WTC11 (cell line): Measurements from ENCODE around the gene NPHS1. TPM values are rescaled to one million over a fixed set of nuclear protein-coding genes. Genes with fewer than 3 reads are reported as not detected.

Experiments used
- ATAC-seq: fragments of 200-7000 bp; cut with Tn5 transposase; 2 replicates; pipeline ENCODE4 v1.10.0; 2021; ENCODE audit warnings: mild to moderate bottlenecking, moderate library complexity
- CTCF ChIA-PET: fragments of 300-600 bp; sonication (Branson Sonifier 250); formaldehyde crosslinking; loops from one replicate; lab custom pipeline; 2021; ENCODE audit warnings: antibody characterized with exemption; lab: Charles Lee
- POLR2A ChIA-PET: fragments of 350-600 bp; sonication (Branson Sonifier 250); formaldehyde crosslinking; loops from one replicate; lab custom pipeline; 2021; ENCODE audit warnings: antibody characterized with exemption; lab: Charles Lee
- DNase-seq: peaks from one replicate; pipeline ENCODE4 v3.0.0; 2021; ENCODE audit warnings: low spot score
- H3K27ac Mint-ChIP-seq: 2 replicates; pipeline ENCODE4 v1.8.0; 2021; ENCODE audit warnings: mixed read lengths
- H3K27me3 Mint-ChIP-seq: 2 replicates; pipeline ENCODE4 v1.8.0; 2021; ENCODE audit warnings: low read depth, mild to moderate bottlenecking, moderate library complexity, mixed read lengths
- H3K36me3 Mint-ChIP-seq: 2 replicates; pipeline ENCODE4 v1.8.0; 2021; ENCODE audit warnings: mixed read lengths
- H3K4me1 Mint-ChIP-seq: 2 replicates; pipeline ENCODE4 v1.8.0; 2022; ENCODE audit warnings: mixed read lengths
- H3K4me3 Mint-ChIP-seq: 2 replicates; pipeline ENCODE4 v1.8.0; 2021; ENCODE audit warnings: mild to moderate bottlenecking, moderate library complexity, mixed read lengths
- H3K9me3 Mint-ChIP-seq: 2 replicates; pipeline ENCODE4 v1.8.0; 2021; ENCODE audit warnings: mixed read lengths
- CREM ChIP-seq: sonication (generic); formaldehyde crosslinking; IDR thresholded peaks from 2 replicates; pipeline ENCODE4 v1.8.1; 2022; ENCODE audit warnings: mild to moderate bottlenecking, missing genetic modification reagents, moderate library complexity
- FOXP1 ChIP-seq: sonication (generic); formaldehyde crosslinking; IDR thresholded peaks from 2 replicates; pipeline ENCODE4 v1.8.0; 2022; ENCODE audit warnings: missing genetic modification reagents, mild to moderate bottlenecking, moderate library complexity, borderline replicate concordance
- JUN ChIP-seq: sonication (generic); formaldehyde crosslinking; IDR thresholded peaks from 2 replicates; pipeline ENCODE4 v1.8.0; 2023; ENCODE audit warnings: mild to moderate bottlenecking, missing genetic modification reagents
- KAT7 ChIP-seq: sonication (generic); formaldehyde crosslinking; IDR thresholded peaks from 2 replicates; pipeline ENCODE4 v1.8.1; 2023; ENCODE audit warnings: missing genetic modification reagents, mild to moderate bottlenecking, borderline replicate concordance
- ZBTB21 ChIP-seq: sonication (generic); formaldehyde crosslinking; IDR thresholded peaks from 2 replicates; pipeline ENCODE4 v1.8.1; 2023; ENCODE audit warnings: mild to moderate bottlenecking, missing genetic modification reagents, borderline replicate concordance
- ZNF317 ChIP-seq: sonication (generic); formaldehyde crosslinking; IDR thresholded peaks from 2 replicates; pipeline ENCODE4 v1.8.1; 2023; ENCODE audit warnings: low read depth, mild to moderate bottlenecking, moderate library complexity, missing genetic modification reagents, borderline replicate concordance
- total RNA-seq: library from RNA; stranded (reverse); gene quantifications from 3 replicates; pipeline ENCODE4 v1.2.3, GENCODE V29; 2021
- TF ChIP-seq, protein P1 (sequence below): sonication (generic); formaldehyde crosslinking; IDR thresholded peaks from 2 replicates; pipeline ENCODE4 v1.8.1; 2022; ENCODE audit warnings: mild to moderate bottlenecking, moderate library complexity, missing genetic modification reagents
- TF ChIP-seq, protein P2 (sequence below): fragments of 200-600 bp; IDR thresholded peaks from 2 replicates; pipeline ENCODE4 v1.8.0; 2022; ENCODE audit warnings: antibody characterized with exemption
- TF ChIP-seq, protein P3 (sequence below): sonication (generic); formaldehyde crosslinking; IDR thresholded peaks from 2 replicates; pipeline ENCODE4 v1.8.0; 2022; ENCODE audit warnings: missing genetic modification reagents
- TF ChIP-seq, protein P4 (sequence below): fragments of 250-450 bp; sonication (Bioruptor Pico); IDR thresholded peaks from 2 replicates; pipeline ENCODE4 v1.9.0; 2021; ENCODE audit warnings: mild to moderate bottlenecking
- TF ChIP-seq, protein P5 (sequence below): sonication (generic); formaldehyde crosslinking; IDR thresholded peaks from 2 replicates; pipeline ENCODE4 v1.8.1; 2023; ENCODE audit warnings: mild to moderate bottlenecking, missing genetic modification reagents, moderate library complexity

The NPHS1 gene
- total RNA-seq, 1 experiment from 2014 or later: 0.61 TPM

DNA sequence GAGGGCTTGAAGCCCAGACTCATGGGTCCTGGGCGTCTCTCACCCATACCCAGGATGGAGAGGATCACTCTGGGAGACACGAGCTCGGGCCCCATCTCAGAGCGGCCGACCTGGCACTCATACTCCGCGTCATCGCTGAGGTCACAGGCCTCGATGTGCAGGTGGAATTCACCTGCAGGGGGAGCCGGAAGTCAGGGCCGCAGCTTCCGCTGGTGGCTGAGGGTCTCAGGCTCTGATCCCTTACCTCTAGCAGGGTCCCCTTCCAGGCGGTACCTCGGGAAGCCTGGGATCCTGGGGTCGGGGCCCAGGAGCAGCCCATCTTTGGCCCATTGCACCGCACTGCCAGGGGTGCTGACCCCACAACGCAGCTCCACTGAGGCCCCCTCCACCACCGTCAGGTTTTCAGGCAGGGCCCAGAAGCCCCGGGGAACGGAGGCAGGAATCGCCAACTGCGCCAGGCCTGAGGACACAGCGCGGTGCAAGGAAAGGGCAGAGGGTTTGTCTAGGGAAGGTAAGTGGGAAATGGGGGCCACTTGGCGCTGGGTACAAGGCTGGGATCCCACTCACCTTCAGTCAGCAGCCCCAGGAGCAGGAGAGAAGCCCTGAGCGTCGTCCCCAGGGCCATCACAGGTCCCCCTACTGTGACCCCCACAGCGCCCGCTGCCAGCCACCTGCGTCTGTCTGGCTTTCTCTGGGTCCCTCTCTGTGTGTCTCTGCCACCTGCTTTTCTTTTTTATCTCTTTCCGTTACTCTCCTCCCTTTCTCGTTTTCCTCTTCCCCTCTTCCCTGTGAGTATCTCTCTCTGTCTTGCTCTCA is 883 bp downstream of the NPHS1 start:
- Mint-ChIP-seq H3K4me3 (peak overlapping the region; percentile 53), H3K27me3 (peaks cover 86% of the 10 kb centered on the region)
- CTCF ChIA-PET: interaction anchor here (0.5 to 2.9 kb wide), 19 partner anchors 9 to 203 kb away, joined by 3 to 36 read pairs (median 5); partner anchors contain the start of genes APLP1 and THAP8

More for the DNA sequence above, 883 bp downstream of the NPHS1 start:
- DNase-seq (peak; percentile 84), ATAC-seq (peak; percentile 83)
- Mint-ChIP-seq H3K4me1 (peaks cover 29% of the 10 kb centered on the region), H3K9me3 (no peaks in the 10 kb centered on the region), H3K27ac (peak overlapping the region; percentile 36; the same call in 1 of the 2 replicates), H3K36me3 (no peaks in the 10 kb centered on the region)
- POLR2A ChIA-PET: interaction anchor here (0.7 kb wide), 1 partner anchor 28 kb away, joined by 3 read pairs; no protein-coding TSS in a partner anchor
- TF ChIP-seq, protein P1, sequence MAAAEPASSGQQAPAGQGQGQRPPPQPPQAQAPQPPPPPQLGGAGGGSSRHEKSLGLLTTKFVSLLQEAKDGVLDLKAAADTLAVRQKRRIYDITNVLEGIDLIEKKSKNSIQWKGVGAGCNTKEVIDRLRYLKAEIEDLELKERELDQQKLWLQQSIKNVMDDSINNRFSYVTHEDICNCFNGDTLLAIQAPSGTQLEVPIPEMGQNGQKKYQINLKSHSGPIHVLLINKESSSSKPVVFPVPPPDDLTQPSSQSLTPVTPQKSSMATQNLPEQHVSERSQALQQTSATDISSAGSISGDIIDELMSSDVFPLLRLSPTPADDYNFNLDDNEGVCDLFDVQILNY (CRISPR knock-in tag): no peak
- no peak for TF ChIP-seq JUN (CRISPR knock-in tag)
- peak; percentile 93 for TF ChIP-seq ZBTB21
- peak; percentile 30; the same call in 1 of the 2 replicates for TF ChIP-seq FOXP1 (CRISPR knock-in tag)
- TF ChIP-seq, protein P2, sequence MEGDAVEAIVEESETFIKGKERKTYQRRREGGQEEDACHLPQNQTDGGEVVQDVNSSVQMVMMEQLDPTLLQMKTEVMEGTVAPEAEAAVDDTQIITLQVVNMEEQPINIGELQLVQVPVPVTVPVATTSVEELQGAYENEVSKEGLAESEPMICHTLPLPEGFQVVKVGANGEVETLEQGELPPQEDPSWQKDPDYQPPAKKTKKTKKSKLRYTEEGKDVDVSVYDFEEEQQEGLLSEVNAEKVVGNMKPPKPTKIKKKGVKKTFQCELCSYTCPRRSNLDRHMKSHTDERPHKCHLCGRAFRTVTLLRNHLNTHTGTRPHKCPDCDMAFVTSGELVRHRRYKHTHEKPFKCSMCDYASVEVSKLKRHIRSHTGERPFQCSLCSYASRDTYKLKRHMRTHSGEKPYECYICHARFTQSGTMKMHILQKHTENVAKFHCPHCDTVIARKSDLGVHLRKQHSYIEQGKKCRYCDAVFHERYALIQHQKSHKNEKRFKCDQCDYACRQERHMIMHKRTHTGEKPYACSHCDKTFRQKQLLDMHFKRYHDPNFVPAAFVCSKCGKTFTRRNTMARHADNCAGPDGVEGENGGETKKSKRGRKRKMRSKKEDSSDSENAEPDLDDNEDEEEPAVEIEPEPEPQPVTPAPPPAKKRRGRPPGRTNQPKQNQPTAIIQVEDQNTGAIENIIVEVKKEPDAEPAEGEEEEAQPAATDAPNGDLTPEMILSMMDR: peak; percentile 46; the same call in 1 of the 2 replicates
- no peak for TF ChIP-seq ZNF317 (CRISPR knock-in tag)
- TF ChIP-seq, protein P3, sequence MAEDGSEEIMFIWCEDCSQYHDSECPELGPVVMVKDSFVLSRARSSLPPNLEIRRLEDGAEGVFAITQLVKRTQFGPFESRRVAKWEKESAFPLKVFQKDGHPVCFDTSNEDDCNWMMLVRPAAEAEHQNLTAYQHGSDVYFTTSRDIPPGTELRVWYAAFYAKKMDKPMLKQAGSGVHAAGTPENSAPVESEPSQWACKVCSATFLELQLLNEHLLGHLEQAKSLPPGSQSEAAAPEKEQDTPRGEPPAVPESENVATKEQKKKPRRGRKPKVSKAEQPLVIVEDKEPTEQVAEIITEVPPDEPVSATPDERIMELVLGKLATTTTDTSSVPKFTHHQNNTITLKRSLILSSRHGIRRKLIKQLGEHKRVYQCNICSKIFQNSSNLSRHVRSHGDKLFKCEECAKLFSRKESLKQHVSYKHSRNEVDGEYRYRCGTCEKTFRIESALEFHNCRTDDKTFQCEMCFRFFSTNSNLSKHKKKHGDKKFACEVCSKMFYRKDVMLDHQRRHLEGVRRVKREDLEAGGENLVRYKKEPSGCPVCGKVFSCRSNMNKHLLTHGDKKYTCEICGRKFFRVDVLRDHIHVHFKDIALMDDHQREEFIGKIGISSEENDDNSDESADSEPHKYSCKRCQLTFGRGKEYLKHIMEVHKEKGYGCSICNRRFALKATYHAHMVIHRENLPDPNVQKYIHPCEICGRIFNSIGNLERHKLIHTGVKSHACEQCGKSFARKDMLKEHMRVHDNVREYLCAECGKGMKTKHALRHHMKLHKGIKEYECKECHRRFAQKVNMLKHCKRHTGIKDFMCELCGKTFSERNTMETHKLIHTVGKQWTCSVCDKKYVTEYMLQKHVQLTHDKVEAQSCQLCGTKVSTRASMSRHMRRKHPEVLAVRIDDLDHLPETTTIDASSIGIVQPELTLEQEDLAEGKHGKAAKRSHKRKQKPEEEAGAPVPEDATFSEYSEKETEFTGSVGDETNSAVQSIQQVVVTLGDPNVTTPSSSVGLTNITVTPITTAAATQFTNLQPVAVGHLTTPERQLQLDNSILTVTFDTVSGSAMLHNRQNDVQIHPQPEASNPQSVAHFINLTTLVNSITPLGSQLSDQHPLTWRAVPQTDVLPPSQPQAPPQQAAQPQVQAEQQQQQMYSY (CRISPR knock-in tag): no peak
- TF ChIP-seq CREM (CRISPR knock-in tag): peak; percentile 60; the same call in 1 of the 2 replicates
- TF ChIP-seq, protein P4, sequence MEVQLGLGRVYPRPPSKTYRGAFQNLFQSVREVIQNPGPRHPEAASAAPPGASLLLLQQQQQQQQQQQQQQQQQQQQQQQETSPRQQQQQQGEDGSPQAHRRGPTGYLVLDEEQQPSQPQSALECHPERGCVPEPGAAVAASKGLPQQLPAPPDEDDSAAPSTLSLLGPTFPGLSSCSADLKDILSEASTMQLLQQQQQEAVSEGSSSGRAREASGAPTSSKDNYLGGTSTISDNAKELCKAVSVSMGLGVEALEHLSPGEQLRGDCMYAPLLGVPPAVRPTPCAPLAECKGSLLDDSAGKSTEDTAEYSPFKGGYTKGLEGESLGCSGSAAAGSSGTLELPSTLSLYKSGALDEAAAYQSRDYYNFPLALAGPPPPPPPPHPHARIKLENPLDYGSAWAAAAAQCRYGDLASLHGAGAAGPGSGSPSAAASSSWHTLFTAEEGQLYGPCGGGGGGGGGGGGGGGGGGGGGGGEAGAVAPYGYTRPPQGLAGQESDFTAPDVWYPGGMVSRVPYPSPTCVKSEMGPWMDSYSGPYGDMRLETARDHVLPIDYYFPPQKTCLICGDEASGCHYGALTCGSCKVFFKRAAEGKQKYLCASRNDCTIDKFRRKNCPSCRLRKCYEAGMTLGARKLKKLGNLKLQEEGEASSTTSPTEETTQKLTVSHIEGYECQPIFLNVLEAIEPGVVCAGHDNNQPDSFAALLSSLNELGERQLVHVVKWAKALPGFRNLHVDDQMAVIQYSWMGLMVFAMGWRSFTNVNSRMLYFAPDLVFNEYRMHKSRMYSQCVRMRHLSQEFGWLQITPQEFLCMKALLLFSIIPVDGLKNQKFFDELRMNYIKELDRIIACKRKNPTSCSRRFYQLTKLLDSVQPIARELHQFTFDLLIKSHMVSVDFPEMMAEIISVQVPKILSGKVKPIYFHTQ (CRISPR knock-in tag): no peak
- TF ChIP-seq KAT7 (CRISPR knock-in tag): no peak
- TF ChIP-seq, protein P5, sequence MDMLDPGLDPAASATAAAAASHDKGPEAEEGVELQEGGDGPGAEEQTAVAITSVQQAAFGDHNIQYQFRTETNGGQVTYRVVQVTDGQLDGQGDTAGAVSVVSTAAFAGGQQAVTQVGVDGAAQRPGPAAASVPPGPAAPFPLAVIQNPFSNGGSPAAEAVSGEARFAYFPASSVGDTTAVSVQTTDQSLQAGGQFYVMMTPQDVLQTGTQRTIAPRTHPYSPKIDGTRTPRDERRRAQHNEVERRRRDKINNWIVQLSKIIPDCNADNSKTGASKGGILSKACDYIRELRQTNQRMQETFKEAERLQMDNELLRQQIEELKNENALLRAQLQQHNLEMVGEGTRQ (CRISPR knock-in tag): no peak
